Measurements from ENCODE around the gene DARS1.

DNA sequence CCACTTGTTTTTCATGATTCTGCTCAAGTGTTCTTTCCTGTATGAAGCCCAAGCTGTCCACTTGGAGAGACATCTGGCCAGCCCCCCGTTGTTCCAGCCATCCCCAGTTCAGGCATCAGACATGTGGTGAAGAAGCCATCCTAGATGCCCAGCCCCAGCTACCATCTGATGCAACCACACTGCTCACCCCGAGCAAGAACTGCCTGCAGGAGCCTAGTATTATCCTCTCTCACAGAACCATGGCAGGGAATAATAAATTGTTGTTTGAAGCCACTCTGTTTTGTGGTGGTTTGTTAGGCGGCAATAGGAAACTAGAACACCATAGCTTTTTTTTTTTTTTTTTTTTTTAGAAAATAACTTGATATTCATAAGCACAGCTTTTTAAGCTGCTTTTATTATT, 19.5 kb upstream of the DARS1 start:
- TF ChIP-seq POLR2A (IDR thresholded peaks at IDR 0.05) = no peak
- TF ChIP-seq, protein P1, sequence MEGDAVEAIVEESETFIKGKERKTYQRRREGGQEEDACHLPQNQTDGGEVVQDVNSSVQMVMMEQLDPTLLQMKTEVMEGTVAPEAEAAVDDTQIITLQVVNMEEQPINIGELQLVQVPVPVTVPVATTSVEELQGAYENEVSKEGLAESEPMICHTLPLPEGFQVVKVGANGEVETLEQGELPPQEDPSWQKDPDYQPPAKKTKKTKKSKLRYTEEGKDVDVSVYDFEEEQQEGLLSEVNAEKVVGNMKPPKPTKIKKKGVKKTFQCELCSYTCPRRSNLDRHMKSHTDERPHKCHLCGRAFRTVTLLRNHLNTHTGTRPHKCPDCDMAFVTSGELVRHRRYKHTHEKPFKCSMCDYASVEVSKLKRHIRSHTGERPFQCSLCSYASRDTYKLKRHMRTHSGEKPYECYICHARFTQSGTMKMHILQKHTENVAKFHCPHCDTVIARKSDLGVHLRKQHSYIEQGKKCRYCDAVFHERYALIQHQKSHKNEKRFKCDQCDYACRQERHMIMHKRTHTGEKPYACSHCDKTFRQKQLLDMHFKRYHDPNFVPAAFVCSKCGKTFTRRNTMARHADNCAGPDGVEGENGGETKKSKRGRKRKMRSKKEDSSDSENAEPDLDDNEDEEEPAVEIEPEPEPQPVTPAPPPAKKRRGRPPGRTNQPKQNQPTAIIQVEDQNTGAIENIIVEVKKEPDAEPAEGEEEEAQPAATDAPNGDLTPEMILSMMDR (IDR thresholded peaks at IDR 0.05) = no peak

Measured in vagina (tissue), 2 donors.